ENCODE measurements around the gene DACT2.

GRCh38 chr6:168293636-168294530 is 25.7 kb downstream of the DACT2 start:
- TF ChIP-seq CTCF (IDR thresholded peaks at IDR 0.05): no peak
- TF ChIP-seq ZFX (IDR thresholded peaks at IDR 0.05; ENCODE audit: borderline replicate concordance): no peak
